Lung (tissue), 16 donors: ENCODE results near the gene KCNH4. TPM values are rescaled to one million over a fixed set of nuclear protein-coding genes. Genes with fewer than 3 reads are reported as not detected.

Experiments used
- ATAC-seq: fragments of 200-7000 bp; cut with Tn5 transposase; one replicate; pipeline ENCODE4 v1.9.1; 2020; ENCODE audit warnings: moderate number of reproducible peaks; ENCODE audit not compliant: insufficient read depth, low FRiP score
- DNase-seq, 3 donors: peaks; one replicate each; pipeline ENCODE4 v3.0.0-alpha.2; 2013 to 2017
- H3K27ac ChIP-seq, 2 donors: one replicate each; pipeline ENCODE4 v1.5.1; 2013; ENCODE audit warnings: mild to moderate bottlenecking in 2 of 2, moderate library complexity in 2 of 2, control low read depth in 1 of 2, inconsistent platforms in 1 of 2, low read depth in 1 of 2, low read length in 1 of 2
- H3K27me3 ChIP-seq, 3 donors: one replicate each; pipeline ENCODE4 v1.5.1; 2013; ENCODE audit warnings: low read length in 2 of 3; ENCODE audit not compliant: control insufficient read depth in 3 of 3, insufficient read depth in 3 of 3
- H3K36me3 ChIP-seq, 4 donors: one replicate each; pipeline ENCODE4 v1.5.1; 2013; ENCODE audit warnings: low read length in 4 of 4, mild to moderate bottlenecking in 1 of 4, moderate library complexity in 1 of 4; ENCODE audit not compliant: control insufficient read depth in 4 of 4, insufficient read depth in 4 of 4
- H3K4me1 ChIP-seq, 5 donors: one replicate each; pipeline ENCODE4 v1.5.1; 2013; ENCODE audit warnings: low read length in 5 of 5, mild to moderate bottlenecking in 2 of 5, moderate library complexity in 1 of 5; ENCODE audit not compliant: control insufficient read depth in 5 of 5, insufficient read depth in 5 of 5
- H3K4me3 ChIP-seq: one replicate; pipeline ENCODE4 v1.5.1; 2013; ENCODE audit warnings: mild to moderate bottlenecking, control low read depth, moderate library complexity
- H3K9ac ChIP-seq, 2 donors: one replicate each; pipeline ENCODE4 v1.5.1; 2013; ENCODE audit warnings: low read length in 2 of 2, control low read depth in 1 of 2; ENCODE audit not compliant: insufficient read depth in 1 of 2
- H3K9me3 ChIP-seq, 4 donors: one replicate each; pipeline ENCODE4 v1.5.1; 2013; ENCODE audit warnings: low read length in 3 of 4, mild to moderate bottlenecking in 1 of 4, moderate library complexity in 1 of 4; ENCODE audit not compliant: control insufficient read depth in 4 of 4, insufficient read depth in 3 of 4
- CTCF ChIP-seq: IDR thresholded peaks from 2 replicates; pipeline ENCODE4 v1.5.1; 2012; ENCODE audit warnings: mild to moderate bottlenecking; ENCODE audit errors: control extremely low read depth, extremely low read depth
- WGBS, 2 donors: extraction: QIAGEN DNeasy Blood & Tissue Kit; methylation state at CpG; one replicate each; pipeline ENCODE4 v1.1.7; 2013; 5-methylcytosine and 5-hydroxymethylcytosine counted together
- long read RNA-seq, 5 donors: transcript quantifications; one replicate each; lab custom pipeline, GENCODE V29; 2026
- polyA plus RNA-seq, 2 donors: library from polyadenylated mRNA; stranded (reverse); fragments of 200-250 nt; gene quantifications; one replicate each; pipeline ENCODE4 v1.2.1, GENCODE V29; 2013
- total RNA-seq, 2 donors: library from RNA; depleted of rRNA in 1 of 2; stranded (reverse); fragments of >200 nt in 1 of 2; gene quantifications; one replicate each; pipeline ENCODE4 v1.2.1, GENCODE V29; 2014 to 2021
- donor health status: control.
- donor health status: control.
- donor health status: Bipolar disorder and iron deficiency.
- donor health status: healthy.
- donor health status: DM: yes; HTN: yes; CAD: no.

The KCNH4 gene
- total RNA-seq: under 1 TPM; 0.11 to 0.31 TPM
- polyA plus RNA-seq: under 1 TPM; 0.04 to 0.57 TPM
- long read RNA-seq, donor 1: 0 reads
- long read RNA-seq, donor 2: 0 reads
- long read RNA-seq, donor 3: 0 reads
- long read RNA-seq, donor 4: 0 reads
- long read RNA-seq, donor 5: 0 reads

- no peak within 1 kb of the TSS for H3K27ac ChIP-seq
- peaks cover 0 to 43% (median 33%) of the 10 kb centered on the region in 3 donors for H3K27me3 ChIP-seq
- H3K9ac ChIP-seq: no peak within 1 kb of the TSS
- H3K36me3 ChIP-seq: no peaks in the 10 kb centered on the region
- ATAC-seq (peak; percentile 69), DNase-seq (peak in 2 of 3 donors; percentile 29 to 56)
- no peaks in the 10 kb centered on the region for H3K9me3 ChIP-seq
- H3K4me1 ChIP-seq: peaks cover 0 to 29% (median 3%) of the 10 kb centered on the region in 5 donors
- WGBS, 2 donors: 5% methylated on average over 54 to 60 of the region's 60 CpGs
- TF ChIP-seq CTCF: peak; percentile 43
- H3K4me3 ChIP-seq: peak within 1 kb of the TSS; percentile 2
Measured at GRCh38 chr17:42180922-42181850, at the start of gene KCNH4. Gene KCNH4 (minus strand): TSS chr17:42181142. CDS start chr17:42180945, 197 bp downstream.

GRCh38 chr17:42230225-42230624 lies 49.3 kb upstream of the KCNH4 start:
- Histone ChIP-seq H3K4me1 (peaks cover 0 to 25% (median 3%) of the 10 kb centered on the region in 5 donors), H3K9ac (no peak overlapping the region), H3K36me3 (peaks cover 0 to 8% (median 4%) of the 10 kb centered on the region in 4 donors), H3K4me3 (no peak overlapping the region), H3K27me3 (no peaks in the 10 kb centered on the region), H3K9me3 (no peaks in the 10 kb centered on the region), H3K27ac (no peak overlapping the region)
- no peak for TF ChIP-seq CTCF
- 85 to 92% methylated on average over 5 of the region's 5 CpGs for WGBS, 2 donors
- ATAC-seq: no peak
- DNase-seq: no peak

- peaks cover 0 to 18% (median 12%) of the 10 kb centered on the region in 4 donors for H3K36me3 ChIP-seq
- DNase-seq: peak in 2 of 3 donors; percentile 63 to 79
Measured at GRCh38 chr17:42227849-42228700, 47.1 kb upstream of the KCNH4 start.

More at GRCh38 chr17:42227849-42228700, 47.1 kb upstream of the KCNH4 start:
- 52 to 61% methylated on average over 11 of the region's 11 CpGs for WGBS, 2 donors
- peaks cover 0 to 11% (median 2%) of the 10 kb centered on the region in 5 donors for H3K4me1 ChIP-seq
- no peak for TF ChIP-seq CTCF
- H3K4me3 ChIP-seq: no peak overlapping the region
- ATAC-seq: no peak
- H3K27me3 ChIP-seq: no peaks in the 10 kb centered on the region
- H3K9me3 ChIP-seq: no peaks in the 10 kb centered on the region
- no peak overlapping the region for H3K9ac ChIP-seq
- no peak overlapping the region for H3K27ac ChIP-seq
